DOHH2 (cell line): ENCODE measurements around the gene TYW3.
"Not testable (repeated sequence)": the region's sequence is repeated elsewhere in the genome, so short reads cannot be mapped to it uniquely, and the experiment has no call there.

Experiments used
- CTCF ChIP-seq: fragments of 200-600 bp; sonication (generic); IDR thresholded peaks from one replicate; pipeline ENCODE4 v1.5.1; 2014; ENCODE audit warnings: antibody characterized with exemption, mild to moderate bottlenecking, low read depth, low read length; ENCODE audit not compliant: poor library complexity, severe bottlenecking
- EZH2phosphoT487 ChIP-seq: fragments of 200-600 bp; sonication (generic); IDR thresholded peaks from 2 replicates; pipeline ENCODE4 v1.6.1; 2017; ENCODE audit warnings: borderline replicate concordance, mild to moderate bottlenecking, antibody characterized with exemption, low read length, moderate library complexity, mixed read lengths

- not testable (repeated sequence) for TF ChIP-seq CTCF, EZH2phosphoT487
Observed at GRCh38 chr1:74745247-74745646, 12.3 kb downstream of the TYW3 start.
